Stimulated activated CD4-positive, alpha-beta T cell treated with anti-CD3 and anti-CD28 coated beads, Interleukin-2, amount 100 ng/mL, for 4 hours (primary cell): ENCODE measurements around the gene RAB39A.
"Not testable (repeated sequence)": the region's sequence is repeated elsewhere in the genome, so short reads cannot be mapped to it uniquely, and the experiment has no call there.

Experiments used
- DNase-seq: peaks from one replicate; pipeline ENCODE4 v3.0.0-alpha.2; 2020; ENCODE audit warnings: low read depth

RAB39A gene, protein sequence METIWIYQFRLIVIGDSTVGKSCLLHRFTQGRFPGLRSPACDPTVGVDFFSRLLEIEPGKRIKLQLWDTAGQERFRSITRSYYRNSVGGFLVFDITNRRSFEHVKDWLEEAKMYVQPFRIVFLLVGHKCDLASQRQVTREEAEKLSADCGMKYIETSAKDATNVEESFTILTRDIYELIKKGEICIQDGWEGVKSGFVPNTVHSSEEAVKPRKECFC

DNA sequence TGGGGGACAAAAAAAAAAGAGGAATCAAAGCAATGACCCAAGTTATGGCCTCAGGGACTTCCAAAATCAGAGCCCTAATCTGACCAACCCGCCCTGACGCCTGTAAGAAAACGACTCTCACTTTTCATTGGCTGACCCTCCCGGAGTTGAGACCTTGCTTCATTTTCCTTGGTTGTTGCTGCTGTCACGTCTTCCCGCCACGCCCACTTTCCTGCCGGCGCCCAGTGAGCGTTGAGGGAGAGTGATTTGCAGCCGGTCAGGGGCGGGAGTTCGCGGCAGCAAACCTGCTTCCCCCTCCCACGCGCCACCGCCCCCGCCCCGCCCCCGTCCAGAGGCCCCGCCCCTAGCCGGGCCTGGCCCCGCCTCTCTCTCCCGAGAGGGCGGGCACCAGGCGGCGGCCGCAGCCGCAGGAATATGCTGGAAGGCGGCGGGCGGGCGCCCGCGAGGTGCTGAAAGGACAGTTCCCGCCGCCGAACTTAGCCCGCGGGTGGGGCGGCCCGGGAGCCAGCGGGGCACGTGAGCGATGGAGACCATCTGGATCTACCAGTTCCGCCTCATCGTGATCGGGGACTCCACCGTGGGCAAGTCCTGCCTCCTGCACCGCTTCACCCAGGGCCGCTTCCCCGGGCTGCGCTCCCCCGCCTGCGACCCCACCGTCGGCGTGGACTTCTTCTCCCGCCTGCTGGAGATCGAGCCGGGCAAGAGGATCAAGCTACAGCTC is at the start of gene RAB39A:
TSS of gene RAB39A (plus strand) at position 403 of the 721 bp plus-strand sequence. CDS start at position 524, 121 bp downstream.
- peak; percentile 64 for DNase-seq

DNA sequence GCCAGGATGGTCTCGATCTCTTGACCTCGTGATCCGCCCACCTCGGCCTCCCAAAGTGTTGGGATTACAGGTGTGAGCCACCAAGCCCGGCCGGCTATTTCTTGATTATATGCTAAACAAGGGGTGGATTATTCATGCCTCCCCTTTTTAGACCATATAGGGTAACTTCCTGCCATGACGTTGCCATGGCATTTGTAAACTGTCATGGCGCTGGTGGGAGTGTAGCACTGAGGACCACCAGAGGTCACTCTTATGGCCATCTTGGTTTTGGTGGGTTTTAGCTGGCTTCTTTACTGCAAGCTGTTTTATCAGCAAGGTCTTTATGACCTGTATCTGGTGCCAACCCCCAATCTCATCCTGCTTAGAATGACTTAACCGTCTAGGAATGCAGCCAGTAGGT is 46.8 kb upstream of the RAB39A start:
- DNase-seq: not testable (repeated sequence)

- no peak for DNase-seq
These were observed 46.0 kb upstream of the RAB39A start for GRCh38 chr11:107882095-107882820.

DNA sequence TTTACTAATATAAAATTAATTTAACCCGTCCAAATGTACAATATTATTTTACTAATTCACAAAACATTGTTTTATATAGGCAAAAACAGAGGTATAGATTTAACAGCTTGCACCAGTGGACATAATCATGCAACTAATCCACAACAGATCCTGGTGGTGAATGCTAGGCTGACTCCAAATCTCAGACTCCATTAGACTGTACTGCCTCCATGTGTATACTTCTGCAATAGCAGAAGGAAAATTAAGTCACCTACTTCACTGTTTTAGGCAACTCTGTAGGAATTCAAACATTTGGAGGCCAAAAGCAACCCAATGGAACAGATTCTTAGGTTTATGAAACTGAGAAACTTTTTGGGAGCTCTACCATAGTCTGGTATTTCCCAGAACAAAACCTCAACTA is 30.0 kb upstream of the RAB39A start:
- no peak for DNase-seq

DNA sequence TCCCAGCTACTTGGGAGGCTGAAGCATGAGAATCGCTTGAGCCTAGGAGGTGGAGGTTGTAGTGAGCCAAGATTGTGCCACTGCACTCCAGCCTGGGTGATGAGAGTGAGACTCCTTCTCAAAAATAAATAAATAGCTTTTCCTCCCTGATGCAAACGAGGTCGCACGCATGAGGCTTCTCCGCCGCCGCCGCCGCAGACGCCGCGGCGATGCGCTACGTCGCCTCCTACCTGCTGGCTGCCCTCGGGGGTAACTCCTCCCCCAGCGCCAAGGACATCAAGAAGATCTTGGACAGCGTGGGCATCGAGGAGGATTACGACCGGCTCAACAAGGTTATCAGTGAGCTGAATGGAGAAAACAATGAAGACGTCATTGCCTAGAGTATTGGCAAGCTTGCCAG is 20.0 kb upstream of the RAB39A start:
- DNase-seq: no peak

DNA sequence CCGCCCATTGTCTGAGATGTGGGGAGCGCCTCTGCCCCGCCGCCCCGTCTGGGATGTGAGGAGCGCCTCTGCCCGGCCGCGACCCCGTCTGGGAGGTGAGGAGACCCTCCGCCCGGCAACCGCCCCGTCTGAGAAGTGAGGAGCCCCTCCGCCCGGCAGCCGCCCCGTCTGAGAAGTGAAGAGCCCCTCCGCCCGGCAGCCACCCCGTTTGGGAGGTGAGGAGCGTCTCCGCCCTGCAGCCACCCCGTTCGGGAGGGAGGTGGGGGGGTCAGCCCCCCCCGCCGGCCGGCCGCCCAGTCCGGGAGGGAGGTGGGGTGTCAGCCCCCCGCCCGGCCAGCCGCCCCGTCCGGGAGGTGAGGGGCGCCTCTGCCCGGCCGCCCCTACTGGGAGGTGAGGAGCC is 15.8 kb upstream of the RAB39A start:
- not testable (repeated sequence) for DNase-seq

DNA sequence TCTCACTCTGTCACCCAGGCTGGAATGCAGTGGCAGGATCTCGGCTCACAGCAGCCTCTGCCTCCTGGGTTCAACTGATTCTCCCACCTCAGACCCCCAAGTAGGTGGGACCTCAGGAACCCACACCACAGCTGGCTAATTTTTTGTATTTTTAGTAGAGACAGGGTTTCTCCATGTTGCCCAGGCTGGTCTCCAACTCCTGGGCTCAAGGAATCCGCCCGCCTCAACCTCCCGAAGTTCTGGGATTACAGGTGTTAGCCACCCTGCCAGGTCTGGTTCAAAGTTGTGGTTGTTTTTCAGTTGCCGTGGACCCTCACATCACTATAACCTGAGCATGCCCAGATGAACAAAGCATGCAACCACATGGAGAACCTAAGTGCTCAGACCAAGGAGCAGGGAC is 13.0 kb upstream of the RAB39A start:
- no peak for DNase-seq

- no peak for DNase-seq
These were observed 11.5 kb upstream of the RAB39A start for GRCh38 chr11:107916671-107917241.

- no peak for DNase-seq
These were observed 6.3 kb upstream of the RAB39A start for GRCh38 chr11:107921997-107922396.

DNA sequence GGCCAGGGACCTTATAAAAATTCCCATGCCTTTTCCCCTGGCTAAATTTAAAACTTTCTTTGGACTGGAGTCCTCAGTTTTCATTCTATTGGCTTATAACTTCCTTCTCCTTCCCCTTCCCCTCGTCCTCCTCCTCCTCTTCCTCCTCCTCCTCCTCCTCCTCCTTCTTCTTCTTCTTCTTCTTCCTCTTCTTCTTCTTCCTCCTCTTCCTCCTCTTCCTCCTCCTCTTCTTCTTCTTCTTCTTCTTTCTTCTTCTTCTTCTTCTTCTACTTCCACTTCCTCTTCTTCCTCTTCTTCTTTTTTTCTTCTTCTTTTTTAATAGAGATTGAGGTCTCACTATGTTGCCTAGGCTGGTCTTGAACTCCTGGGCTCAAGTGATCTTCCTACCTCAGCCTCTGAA is 4.7 kb upstream of the RAB39A start:
- not testable (repeated sequence) for DNase-seq

DNA sequence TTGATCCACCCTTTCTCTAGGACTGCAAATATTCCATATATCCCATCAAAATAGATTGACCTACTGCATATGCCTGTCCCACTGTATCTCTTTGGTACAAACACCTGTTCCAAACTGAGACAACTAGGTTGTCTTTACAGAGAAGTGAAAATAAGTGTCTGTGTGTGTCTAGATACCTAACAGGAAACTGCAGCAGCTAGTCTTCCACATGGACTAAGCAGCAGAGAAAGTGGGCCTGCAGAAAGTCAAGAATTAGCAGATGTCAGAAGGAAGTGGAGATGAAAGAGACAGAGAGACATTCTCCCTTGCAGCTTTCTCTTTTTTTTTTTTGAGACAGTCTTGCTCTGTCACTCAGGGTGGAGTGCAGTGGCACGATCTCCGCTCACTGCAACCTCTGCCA is 3.9 kb upstream of the RAB39A start:
- no peak for DNase-seq

DNA sequence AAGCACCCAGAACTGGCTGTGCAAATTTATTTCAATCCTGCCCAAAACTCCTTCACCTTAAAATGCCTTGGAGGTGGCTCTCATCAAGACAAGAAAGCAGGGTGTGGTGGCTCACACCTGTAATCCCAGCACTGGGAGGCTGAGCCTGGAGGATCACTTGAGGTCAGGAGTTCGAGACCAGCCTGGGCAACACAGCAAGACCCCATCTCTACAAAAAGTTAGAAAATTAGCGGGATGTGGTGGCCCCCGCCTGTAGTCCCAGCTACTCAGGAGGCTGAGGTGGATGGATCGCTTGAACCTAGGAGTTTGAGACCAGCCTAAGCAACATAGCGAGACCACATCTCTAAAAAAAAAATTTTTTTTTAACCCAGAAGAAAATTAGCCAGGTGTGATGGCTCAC is 689 bp upstream of the RAB39A start:
- DNase-seq: no peak

DNA sequence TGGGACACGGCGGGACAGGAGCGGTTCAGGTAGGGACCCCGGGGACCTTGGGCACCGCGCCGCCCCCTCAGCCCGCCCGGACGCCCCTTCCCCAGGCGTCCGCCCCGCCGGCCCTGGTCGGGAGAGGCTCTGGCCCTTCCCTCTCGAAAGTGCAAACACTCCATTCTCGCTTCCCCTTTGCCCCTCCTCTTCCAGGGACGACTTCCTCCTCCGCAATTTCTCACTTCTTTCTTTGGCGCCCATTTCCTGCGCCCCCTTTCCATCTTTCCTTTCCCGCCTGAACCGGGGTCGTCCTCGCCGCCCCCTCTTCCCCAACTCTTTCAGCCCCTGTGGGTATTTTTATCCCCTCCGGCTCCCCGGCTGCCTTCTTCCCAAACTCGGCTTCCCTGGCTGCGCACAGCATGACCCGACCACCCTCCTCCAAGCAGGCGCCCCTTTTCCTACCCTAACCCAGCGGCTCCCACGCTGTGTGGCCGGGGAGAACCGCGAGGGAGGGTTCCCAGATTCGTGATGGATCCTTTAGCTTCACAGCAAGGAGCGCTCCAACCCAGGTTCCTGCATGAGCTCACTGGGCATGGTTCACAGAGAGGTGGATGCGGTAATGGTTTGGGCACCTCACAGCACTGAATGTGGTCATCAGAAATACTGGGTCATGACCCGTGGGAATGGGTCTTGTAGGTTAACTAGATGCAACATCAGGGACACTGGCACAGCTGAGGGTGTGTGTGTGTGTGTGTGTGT is 689 bp downstream of the RAB39A start:
- DNase-seq: no peak

DNA sequence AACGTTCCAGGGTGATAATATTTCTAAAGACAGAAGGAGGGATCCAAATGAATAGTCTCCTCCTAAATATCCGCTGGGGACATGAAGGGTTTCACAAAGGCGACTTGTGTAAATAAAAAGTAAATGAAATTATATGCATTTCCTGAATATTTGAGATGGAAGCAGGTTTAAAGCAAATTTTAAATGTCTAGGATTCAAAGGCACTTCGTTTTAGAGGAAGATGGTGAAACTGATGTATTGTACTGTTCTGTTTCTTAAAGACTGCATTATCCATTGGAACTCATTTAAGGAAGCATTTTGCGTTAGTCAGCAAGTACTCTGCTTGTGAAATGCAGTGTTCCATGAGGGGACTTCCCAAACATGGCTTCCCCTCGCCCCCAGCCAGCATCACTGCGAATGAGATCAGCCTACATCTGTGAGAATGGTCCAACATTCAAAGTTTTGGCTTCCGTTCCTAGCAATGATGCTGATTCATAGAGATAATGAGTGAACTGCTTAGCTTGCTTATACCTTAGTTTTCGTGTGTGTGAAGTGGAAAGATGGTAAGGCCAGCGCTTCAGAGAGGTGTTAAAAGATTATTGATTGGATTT is 1.5 kb downstream of the RAB39A start:
- DNase-seq: no peak

DNA sequence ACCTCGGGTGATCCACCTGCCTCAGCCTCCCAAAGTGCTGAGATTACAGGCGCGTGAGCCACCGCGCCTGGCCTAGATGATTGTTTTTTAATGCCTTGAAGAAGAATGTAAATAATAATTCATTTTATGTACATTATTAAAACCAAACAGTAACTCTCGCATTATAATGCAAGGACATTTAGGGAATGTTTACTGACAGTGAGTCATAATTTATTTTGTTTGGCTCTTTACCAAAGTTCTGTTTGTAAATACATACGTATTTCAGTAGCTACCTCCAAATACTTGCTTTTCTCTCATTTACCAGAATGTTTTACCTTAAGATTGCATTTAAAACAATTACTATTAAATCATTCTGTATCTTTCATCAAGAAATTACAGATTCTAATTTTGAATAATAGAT is 3.0 kb downstream of the RAB39A start:
- DNase-seq: no peak

GRCh38 chr11:107947904-107948303 is 19.7 kb downstream of the RAB39A start:
- DNase-seq: no peak

- DNase-seq: not testable (repeated sequence)
These were observed 20.1 kb downstream of the RAB39A start for GRCh38 chr11:107948328-107948727.

- no peak for DNase-seq
These were observed 22.9 kb downstream of the RAB39A start for GRCh38 chr11:107951155-107951554.

DNA sequence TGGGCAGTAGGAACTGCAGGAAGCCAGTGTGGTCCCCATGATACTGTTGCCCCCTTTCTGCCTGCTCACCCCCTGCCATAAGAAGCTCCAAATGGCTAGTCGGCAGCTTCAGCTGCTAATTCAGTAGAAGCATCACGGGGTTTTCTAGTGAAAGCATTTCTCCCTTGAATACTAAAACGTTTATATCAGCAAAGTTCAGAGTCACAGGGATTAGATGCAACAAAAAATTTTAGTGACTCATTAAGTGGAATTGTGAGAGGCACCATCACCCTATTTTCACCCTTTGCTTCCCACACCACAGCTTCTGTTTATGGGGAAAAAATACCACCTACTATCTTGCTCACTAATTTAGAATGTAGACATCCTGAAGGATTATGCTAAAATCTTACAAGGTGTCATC is 25.2 kb downstream of the RAB39A start:
- no peak for DNase-seq

DNA sequence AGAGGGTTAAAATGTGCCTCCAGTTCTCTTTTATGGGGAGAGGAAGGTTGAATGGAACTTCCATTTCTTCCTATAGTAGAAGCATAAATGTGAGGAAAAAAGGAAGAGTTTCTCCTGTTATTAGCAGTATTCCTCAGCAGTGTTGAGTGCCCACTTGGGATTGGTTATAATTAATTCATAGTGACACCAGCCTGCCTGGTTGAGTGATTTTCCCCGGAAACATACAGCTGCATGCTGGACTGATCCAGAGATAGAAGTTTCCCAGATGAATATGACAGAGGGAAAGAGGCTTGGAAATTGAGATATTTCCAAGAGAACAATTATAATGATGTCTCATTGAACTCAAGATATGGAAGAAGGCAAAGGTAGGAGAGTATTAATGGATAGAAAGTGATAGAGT is 28.3 kb downstream of the RAB39A start:
- no peak for DNase-seq

- no peak for DNase-seq
These were observed 28.9 kb downstream of the RAB39A start for GRCh38 chr11:107957109-107957588.

GRCh38 chr11:107961480-107961879 is 33.2 kb downstream of the RAB39A start:
- no peak for DNase-seq
